A549 (cell line): Measurements from ENCODE around the gene KLF16. TPM values are rescaled to one million over a fixed set of nuclear protein-coding genes. Genes with fewer than 3 reads are reported as not detected.

ENCODE experiments used
- ATAC-seq, 2 experiments: fragments of 200-7000 bp in 1 of 2; fragments of >200 bp in 1 of 2; cut with Nextera tagmentation in 1 of 2; cut with Tn5 transposase in 1 of 2; 3 replicates each; pipeline versions ENCODE4 v1.8.0 to v1.9.1; 2018 to 2020; ENCODE audit warnings: mild to moderate bottlenecking in 1 of 2, moderate library complexity in 1 of 2
- CTCF ChIA-PET: fragments of 300-600 bp; sonication (Branson Sonifier 250); formaldehyde crosslinking; extraction: SDS; loops from one replicate; lab custom pipeline; 2021; ENCODE audit warnings: antibody characterized with exemption, inconsistent platforms; lab: Yijun Ruan, JAX
- POLR2A ChIA-PET: fragments of 350-600 bp; formaldehyde crosslinking; extraction: SDS; loops from one replicate; lab custom pipeline; 2021; ENCODE audit warnings: antibody characterized with exemption, inconsistent platforms; lab: Yijun Ruan, JAX
- DNase-seq, 2 experiments: peaks; one replicate each; pipeline versions ENCODE4 v3.0.0 to v3.0.0-alpha.2; 2011 to 2016; ENCODE audit warnings: low read depth in 1 of 2, low spot score in 1 of 2
- FAIRE-seq: peaks from 2 replicates; lab custom pipeline; 2011; peaks lifted over from hg19 to GRCh38; lab: Jason Lieb, UNC
- H3K27ac ChIP-seq, 2 experiments: fragments of >200 bp; sonication (Bioruptor Twin); formaldehyde crosslinking; 3 replicates each; pipeline ENCODE4 v1.5.1; 2016 to 2017
- H3K4me1 ChIP-seq: fragments of >200 bp; sonication (Bioruptor Twin); formaldehyde crosslinking; 3 replicates; pipeline ENCODE4 v1.6.1; 2016
- H3K4me2 ChIP-seq: fragments of >200 bp; sonication (Bioruptor Twin); formaldehyde crosslinking; 3 replicates; pipeline ENCODE4 v1.6.1; 2016
- H3K4me3 ChIP-seq: fragments of >200 bp; sonication (Bioruptor Twin); formaldehyde crosslinking; 3 replicates; pipeline ENCODE4 v1.5.1; 2016
- H3K9me3 ChIP-seq: fragments of >200 bp; sonication (Bioruptor Twin); formaldehyde crosslinking; 3 replicates; pipeline ENCODE4 v1.6.1; 2016
- BHLHE40 ChIP-seq: IDR thresholded peaks from 2 replicates; pipeline ENCODE4 v1.6.1; 2012; ENCODE audit warnings: low read depth, low read length, inconsistent platforms
- CBX8 ChIP-seq: fragments of 200-600 bp; sonication (generic); IDR thresholded peaks from 2 replicates; pipeline ENCODE4 v1.6.1; 2016
- CHD4 ChIP-seq: fragments of 200-600 bp; sonication (generic); IDR thresholded peaks from 2 replicates; pipeline ENCODE4 v1.6.1; 2016; ENCODE audit warnings: antibody characterized with exemption, mild to moderate bottlenecking, borderline replicate concordance
- ELK1 ChIP-seq: fragments of 150-350 bp; IDR thresholded peaks from 2 replicates; pipeline ENCODE4 v1.6.1; 2014; ENCODE audit warnings: low read depth, mild to moderate bottlenecking, low read length
- HDAC2 ChIP-seq: fragments of 200-600 bp; sonication (generic); IDR thresholded peaks from 2 replicates; pipeline ENCODE4 v1.6.1; 2016
- HEYL ChIP-seq: fragments of 250-450 bp; sonication (Bioruptor Pico); IDR thresholded peaks from 2 replicates; pipeline ENCODE4 v1.8.0; 2021; ENCODE audit warnings: mild to moderate bottlenecking, moderate library complexity
- HOXB13 ChIP-seq: fragments of 250-450 bp; sonication (Bioruptor Pico); IDR thresholded peaks from 2 replicates; pipeline ENCODE4 v1.5.0; 2020; ENCODE audit warnings: low read depth, mild to moderate bottlenecking, moderate library complexity
- HOXB5 ChIP-seq: fragments of 250-450 bp; sonication (Bioruptor Pico); IDR thresholded peaks from 2 replicates; pipeline ENCODE4 v1.5.0; 2020; ENCODE audit warnings: mild to moderate bottlenecking, moderate library complexity
- JUN ChIP-seq, 2 experiments: fragments of >200 bp; sonication (Bioruptor Twin); formaldehyde crosslinking; IDR thresholded peaks; 2 replicates in 1 of 2; 3 replicates in 1 of 2; pipeline ENCODE4 v1.6.1; 2016 to 2017
- JUNB ChIP-seq: fragments of >200 bp; sonication (Bioruptor Twin); formaldehyde crosslinking; IDR thresholded peaks from 2 replicates; pipeline ENCODE4 v1.6.1; 2016
- KDM1A ChIP-seq: fragments of 200-600 bp; sonication (generic); IDR thresholded peaks from 2 replicates; pipeline ENCODE4 v1.6.1; 2016; ENCODE audit warnings: low read depth, mild to moderate bottlenecking
- KDM5A ChIP-seq: fragments of 200-600 bp; sonication (generic); IDR thresholded peaks from 2 replicates; pipeline ENCODE4 v1.6.1; 2016; ENCODE audit warnings: antibody characterized with exemption, mild to moderate bottlenecking
- MAX ChIP-seq: IDR thresholded peaks from 2 replicates; pipeline ENCODE4 v1.6.1; 2012
- MAZ ChIP-seq: fragments of 150-350 bp; IDR thresholded peaks from 2 replicates; pipeline ENCODE4 v1.6.1; 2014; ENCODE audit warnings: antibody characterized with exemption, low read depth, low read length, borderline replicate concordance
- NPAS2 ChIP-seq: fragments of 250-450 bp; sonication (Bioruptor Pico); IDR thresholded peaks from 2 replicates; pipeline ENCODE4 v1.8.0; 2022; ENCODE audit warnings: mild to moderate bottlenecking, moderate library complexity, borderline replicate concordance
- NR3C1 ChIP-seq: fragments of >200 bp; sonication (Bioruptor Twin); formaldehyde crosslinking; IDR thresholded peaks from 3 replicates; pipeline ENCODE4 v1.6.1; 2017
- POLR2A ChIP-seq: IDR thresholded peaks from 2 replicates; pipeline ENCODE4 v1.6.1; 2012; ENCODE audit warnings: mild to moderate bottlenecking, low read length
- POLR2AphosphoS2 ChIP-seq: conservative IDR thresholded peaks from 2 replicates; pipeline ENCODE4 v1.6.1; 2012; ENCODE audit warnings: low read length, improper control_type of control experiment, inconsistent platforms
- RARB ChIP-seq: fragments of 250-450 bp; sonication (Bioruptor Pico); IDR thresholded peaks from 2 replicates; pipeline ENCODE4 v1.8.0; 2021; ENCODE audit warnings: mild to moderate bottlenecking, moderate library complexity
- TP53 ChIP-seq: fragments of 250-450 bp; sonication (Bioruptor Pico); IDR thresholded peaks from 2 replicates; pipeline ENCODE4 v1.5.0; 2021; ENCODE audit warnings: mild to moderate bottlenecking, moderate library complexity
- ZC3H11A ChIP-seq: fragments of 450-650 bp; IDR thresholded peaks from 2 replicates; pipeline ENCODE4 v1.6.1; 2014; ENCODE audit warnings: antibody characterized with exemption, mild to moderate bottlenecking
- ZFP36 ChIP-seq: fragments of 450-650 bp; IDR thresholded peaks from 2 replicates; pipeline ENCODE4 v1.6.1; 2014; ENCODE audit warnings: borderline replicate concordance; ENCODE audit not compliant: partially characterized antibody
- ZNF302 ChIP-seq: fragments of 250-450 bp; sonication (Bioruptor Pico); IDR thresholded peaks from 2 replicates; pipeline ENCODE4 v1.9.0; 2021; ENCODE audit warnings: inconsistent platforms, mild to moderate bottlenecking, moderate library complexity
- ZSCAN20 ChIP-seq: fragments of 250-450 bp; sonication (Bioruptor Pico); IDR thresholded peaks from 2 replicates; pipeline ENCODE4 v1.8.0; 2022; ENCODE audit warnings: mild to moderate bottlenecking, moderate library complexity
- WGBS: methylation state at CpG from one replicate; pipeline ENCODE4 v1.1.6; 2017; ENCODE audit errors: missing lambda C conversion rate; 5-methylcytosine and 5-hydroxymethylcytosine counted together
- polyA plus RNA-seq, 4 experiments: library from polyadenylated mRNA; depleted of rRNA in 3 of 4; stranded (reverse); fragments of >200 nt; fragmentation: RNase III in 1 of 4; extraction: RNeasy Plus Mini Kit Qiagen cat#74134 plus additional on column Dnase treatment in 1 of 4; gene quantifications; 2 replicates in 3 of 4; 3 replicates in 1 of 4; pipeline ENCODE4 v1.2.3, GENCODE V29; 2011 to 2017
- TF ChIP-seq, protein P1 (sequence below): fragments of >200 bp; sonication (Bioruptor Twin); formaldehyde crosslinking; IDR thresholded peaks from 3 replicates; pipeline ENCODE4 v1.6.1; 2016
- TF ChIP-seq, protein P2 (sequence below): IDR thresholded peaks from 2 replicates; pipeline ENCODE4 v1.6.1; 2012

KLF16 gene
- polyA plus RNA-seq, 2 of the 4 experiments (the other 2 are of a cell fraction), result 5.8 to 25.7 TPM

- TF ChIP-seq HEYL (CRISPR knock-in tag) (no peak), POLR2AphosphoS2 (no peak), ZFP36 (no peak), ZSCAN20 (no peak), ZC3H11A (no peak), NPAS2 (no peak), MAZ (no peak), JUN (IDR thresholded peaks at IDR 0.05) (no peak), HOXB5 (no peak), KDM5A (no peak), ZNF302 (CRISPR knock-in tag) (no peak)
These were observed 46.7 kb downstream of the KLF16 start (continued) for GRCh38 chr19:1816530-1817298.

DNA sequence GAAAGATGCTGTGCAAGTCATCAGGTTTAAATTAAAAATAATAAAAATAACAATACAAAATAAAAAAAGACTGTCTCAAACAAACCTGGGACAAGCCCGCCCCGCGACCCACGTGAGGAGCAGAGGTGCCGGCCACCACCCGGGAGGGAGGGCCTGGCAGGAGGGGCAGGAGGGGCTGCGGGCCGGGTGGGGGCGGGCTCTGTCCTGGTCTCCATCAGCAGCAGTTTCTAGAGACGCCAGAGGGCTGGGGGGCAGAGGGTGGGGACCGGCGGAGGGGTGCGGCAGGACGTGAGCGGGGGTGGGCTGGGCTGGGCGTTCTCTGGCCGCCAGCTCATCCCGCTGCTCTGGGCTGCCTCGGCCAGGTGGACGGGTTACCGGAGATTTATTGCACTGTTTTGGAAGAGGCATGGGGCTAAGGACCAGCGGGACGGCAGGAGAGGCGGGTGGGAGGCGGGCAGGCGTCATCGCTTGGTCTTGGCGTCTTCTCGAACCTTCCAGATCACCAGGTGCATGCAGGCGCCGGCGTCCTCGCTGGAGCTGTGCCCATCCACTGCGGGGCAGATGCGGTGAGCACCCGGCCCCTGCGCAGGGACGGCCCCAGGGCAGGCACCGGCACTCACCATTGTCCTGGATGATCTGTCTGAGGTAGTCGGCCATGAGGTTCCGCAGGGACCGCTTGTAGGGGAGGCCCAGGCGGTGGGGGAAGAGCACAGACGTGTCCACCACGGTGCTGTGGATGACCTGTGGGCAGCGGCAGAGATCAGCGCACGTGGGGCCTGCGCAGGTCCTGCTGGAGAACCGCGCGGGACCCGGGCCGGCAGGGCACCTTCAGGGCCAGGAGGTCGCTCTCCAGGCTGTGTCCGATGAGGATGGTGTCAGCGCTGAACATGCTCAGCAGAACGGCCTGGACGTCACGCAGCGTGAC, 47.5 kb downstream of the KLF16 start:
- ATAC-seq, result no peak
- no peaks in the 10 kb centered on the region for H3K9me3 ChIP-seq
- H3K27ac ChIP-seq, result no peak overlapping the region
- WGBS, result 97% methylated on average over 43 of the region's 61 CpGs
- no peak for DNase-seq
- ChIA-PET CTCF (interaction anchor here (1.7 to 3.7 kb wide), 2 partner anchors 11 to 270 kb away, joined by 5 to 29 read pairs; no protein-coding TSS in a partner anchor), POLR2A (no interaction called here)
- peaks cover 13% of the 10 kb centered on the region for H3K4me1 ChIP-seq
- FAIRE-seq, result no peak
- no peak overlapping the region for H3K4me3 ChIP-seq
- no peak overlapping the region for H3K4me2 ChIP-seq
- TF ChIP-seq ELK1, result no peak
- TF ChIP-seq, protein P1, sequence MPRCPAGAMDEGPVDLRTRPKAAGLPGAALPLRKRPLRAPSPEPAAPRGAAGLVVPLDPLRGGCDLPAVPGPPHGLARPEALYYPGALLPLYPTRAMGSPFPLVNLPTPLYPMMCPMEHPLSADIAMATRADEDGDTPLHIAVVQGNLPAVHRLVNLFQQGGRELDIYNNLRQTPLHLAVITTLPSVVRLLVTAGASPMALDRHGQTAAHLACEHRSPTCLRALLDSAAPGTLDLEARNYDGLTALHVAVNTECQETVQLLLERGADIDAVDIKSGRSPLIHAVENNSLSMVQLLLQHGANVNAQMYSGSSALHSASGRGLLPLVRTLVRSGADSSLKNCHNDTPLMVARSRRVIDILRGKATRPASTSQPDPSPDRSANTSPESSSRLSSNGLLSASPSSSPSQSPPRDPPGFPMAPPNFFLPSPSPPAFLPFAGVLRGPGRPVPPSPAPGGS, result no peak
- TF ChIP-seq HOXB5, result no peak

GRCh38 chr19:1814833-1815604, 48.4 kb downstream of the KLF16 start:
- no peak overlapping the region for H3K27ac ChIP-seq
- ChIA-PET POLR2A (no interaction called here), CTCF (interaction anchor here (0.5 to 3.7 kb wide), 6 partner anchors 9 to 1896 kb away, joined by 3 to 29 read pairs (median 8); no protein-coding TSS in a partner anchor)
- no peak for TF ChIP-seq TP53 (CRISPR knock-in tag)
- H3K4me1 ChIP-seq, result peaks cover 13% of the 10 kb centered on the region
- no peak for ATAC-seq
- no peaks in the 10 kb centered on the region for H3K9me3 ChIP-seq
- DNase-seq, result no peak
- FAIRE-seq, result no peak
- no peak overlapping the region for H3K4me2 ChIP-seq
- no peak overlapping the region for H3K4me3 ChIP-seq
- WGBS, result 94% methylated on average over 18 of the region's 26 CpGs

- no peaks in the 10 kb centered on the region for H3K9me3 ChIP-seq
- 83% methylated on average over 9 of the region's 10 CpGs for WGBS
- TF ChIP-seq, protein P2, sequence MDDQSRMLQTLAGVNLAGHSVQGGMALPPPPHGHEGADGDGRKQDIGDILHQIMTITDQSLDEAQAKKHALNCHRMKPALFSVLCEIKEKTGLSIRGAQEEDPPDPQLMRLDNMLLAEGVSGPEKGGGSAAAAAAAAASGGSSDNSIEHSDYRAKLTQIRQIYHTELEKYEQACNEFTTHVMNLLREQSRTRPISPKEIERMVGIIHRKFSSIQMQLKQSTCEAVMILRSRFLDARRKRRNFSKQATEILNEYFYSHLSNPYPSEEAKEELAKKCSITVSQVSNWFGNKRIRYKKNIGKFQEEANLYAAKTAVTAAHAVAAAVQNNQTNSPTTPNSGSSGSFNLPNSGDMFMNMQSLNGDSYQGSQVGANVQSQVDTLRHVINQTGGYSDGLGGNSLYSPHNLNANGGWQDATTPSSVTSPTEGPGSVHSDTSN, result no peak
- TF ChIP-seq HOXB13 (CRISPR knock-in tag) (no peak), MAZ (no peak), KDM5A (no peak), CHD4 (no peak), RARB (CRISPR knock-in tag) (no peak), ZNF302 (CRISPR knock-in tag) (no peak), MAX (no peak), JUNB (no peak), NR3C1 (no peak), BHLHE40 (no peak), POLR2A (no peak), HDAC2 (no peak), CBX8 (no peak), HOXB5 (no peak), KDM1A (no peak), HEYL (CRISPR knock-in tag) (no peak)
- ChIA-PET CTCF (interaction anchor here (0.5 to 3.7 kb wide), 8 partner anchors 9 to 1896 kb away, joined by 3 to 29 read pairs (median 6); no protein-coding TSS in a partner anchor), POLR2A (no interaction called here)
- H3K27ac ChIP-seq, result no peak overlapping the region
- H3K4me1 ChIP-seq, result peaks cover 13% of the 10 kb centered on the region
- no peak overlapping the region for H3K4me3 ChIP-seq
- no peak overlapping the region for H3K4me2 ChIP-seq
- DNase-seq (no peak), FAIRE-seq (no peak), ATAC-seq (no peak)
These were observed 49.0 kb downstream of the KLF16 start for GRCh38 chr19:1814391-1814790.
